K562 (cell line): ENCODE measurements around the gene ZNF268.

Experiments
- ARHGAP35 ChIP-seq: fragments of 450-650 bp; IDR thresholded peaks from 2 replicates; pipeline ENCODE4 v1.6.1; 2018; ENCODE audit not compliant: partially characterized antibody
- GATAD2A ChIP-seq: fragments of 450-650 bp; IDR thresholded peaks from 2 replicates; pipeline ENCODE4 v1.6.1; 2017
- MAFF ChIP-seq: IDR thresholded peaks from 2 replicates; pipeline ENCODE4 v1.6.1; 2012; ENCODE audit warnings: low read length, improper control_type of control experiment
- POLR2AphosphoS5 ChIP-seq: IDR thresholded peaks from 2 replicates; pipeline ENCODE4 v1.6.1; 2011; ENCODE audit warnings: mild to moderate bottlenecking, low read depth, low read length, moderate library complexity; ENCODE audit not compliant: control insufficient read depth, insufficient read depth
- RBBP5 ChIP-seq: fragments of 200-600 bp; sonication (generic); IDR thresholded peaks from 2 replicates; pipeline ENCODE4 v1.6.1; 2012; ENCODE audit warnings: borderline replicate concordance, mild to moderate bottlenecking, low read length, control low read depth, inconsistent platforms; ENCODE audit not compliant: insufficient read depth, poor library complexity, severe bottlenecking
- SAP30 ChIP-seq: fragments of 200-600 bp; sonication (generic); IDR thresholded peaks from 2 replicates; pipeline ENCODE4 v1.6.1; 2012; ENCODE audit warnings: borderline replicate concordance, low read depth, mild to moderate bottlenecking, moderate library complexity, low read length, control low read depth, inconsistent platforms; ENCODE audit not compliant: insufficient read depth, poor library complexity, severe bottlenecking
- SRSF9 ChIP-seq: fragments of 200-400 bp; formaldehyde crosslinking; IDR thresholded peaks from 2 replicates; pipeline ENCODE4 v1.6.1; 2017; ENCODE audit warnings: low read depth, low read length, borderline replicate concordance
- TAF1 ChIP-seq: IDR thresholded peaks from 2 replicates; pipeline ENCODE4 v1.6.1; 2011; ENCODE audit warnings: mild to moderate bottlenecking, low read length, moderate library complexity; ENCODE audit not compliant: insufficient read depth, control insufficient read depth, severe bottlenecking; ENCODE audit errors: extremely low read depth
- XRCC4 ChIP-seq: IDR thresholded peaks from one replicate; pipeline ENCODE4 v1.6.1; 2011; ENCODE audit not compliant: insufficient read depth, insufficient read length; ENCODE audit errors: extremely low read depth
- YY1 ChIP-seq, 3 experiments: IDR thresholded peaks; 2 replicates each; pipeline ENCODE4 v1.6.1; 2011; ENCODE audit warnings: low read length in 2 of 3, mild to moderate bottlenecking in 2 of 3, moderate library complexity in 2 of 3, borderline replicate concordance in 1 of 3, control low read depth in 1 of 3, low read depth in 1 of 3; ENCODE audit not compliant: insufficient read depth in 3 of 3, insufficient replicate concordance in 2 of 3, control insufficient read depth in 1 of 3, insufficient read length in 1 of 3; ENCODE audit errors: extremely low read depth in 1 of 3
- ZNF146 ChIP-seq: IDR thresholded peaks from one replicate; pipeline ENCODE4 v1.6.1; 2018; ENCODE audit warnings: missing compliant biosample characterization; ENCODE audit not compliant: unreplicated experiment
- TF ChIP-seq, protein P1 (sequence below): sonication (generic); formaldehyde crosslinking; IDR thresholded peaks from 2 replicates; pipeline ENCODE4 v1.8.0; 2022; ENCODE audit warnings: mild to moderate bottlenecking, missing genetic modification reagents, borderline replicate concordance
- TF ChIP-seq, protein P2 (sequence below), 3 experiments: IDR thresholded peaks in 2 of 3; conservative IDR thresholded peaks in 1 of 3; 2 replicates each; pipeline ENCODE4 v1.5.1; 2011 to 2012; ENCODE audit warnings: low read length in 3 of 3, mild to moderate bottlenecking in 3 of 3, control low read depth in 2 of 3, improper control_type of control experiment in 1 of 3, inconsistent platforms in 1 of 3, low read depth in 1 of 3, mixed read lengths in 1 of 3, moderate library complexity in 1 of 3; ENCODE audit not compliant: insufficient read depth in 2 of 3
- TF ChIP-seq, protein P3 (sequence below): fragments of 150-350 bp; conservative IDR thresholded peaks from 2 replicates; pipeline ENCODE4 v1.6.1; 2014; ENCODE audit warnings: low read length

DNA sequence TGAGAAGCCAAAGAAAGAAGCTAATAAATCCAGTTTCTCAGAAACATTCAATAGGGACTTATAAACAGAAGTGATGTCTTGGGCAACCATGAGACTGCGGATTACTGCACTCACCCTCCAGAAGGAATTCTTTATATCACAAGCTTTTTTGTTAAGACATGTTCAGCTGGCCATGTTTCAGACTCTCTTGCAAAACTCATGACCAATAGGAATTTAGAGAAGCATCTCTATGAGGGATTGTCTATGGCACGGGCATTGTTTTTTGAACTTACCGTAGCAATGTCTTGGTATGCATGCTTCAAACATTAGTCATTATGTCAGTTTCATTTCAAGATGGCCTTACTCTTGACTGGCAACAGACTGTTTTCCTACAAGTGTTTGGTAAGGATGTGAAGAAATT, 15.5 kb upstream of the ZNF268 start:
- TF ChIP-seq RBBP5 (no peak), XRCC4 (no peak), YY1 (IDR thresholded peaks at IDR 0.05; ENCODE audit: borderline replicate concordance in 1 of 3, control insufficient read depth in 1 of 3, extremely low read depth in 1 of 3, insufficient read depth in 3 of 3, insufficient read length in 1 of 3, insufficient replicate concordance in 2 of 3, low read depth in 1 of 3, low read length in 2 of 3) (no peak), POLR2AphosphoS5 (no peak), SRSF9 (no peak), ZNF146 (no peak), TAF1 (no peak), MAFF (no peak), GATAD2A (no peak), SAP30 (no peak), ARHGAP35 (no peak)
- TF ChIP-seq, protein P1, sequence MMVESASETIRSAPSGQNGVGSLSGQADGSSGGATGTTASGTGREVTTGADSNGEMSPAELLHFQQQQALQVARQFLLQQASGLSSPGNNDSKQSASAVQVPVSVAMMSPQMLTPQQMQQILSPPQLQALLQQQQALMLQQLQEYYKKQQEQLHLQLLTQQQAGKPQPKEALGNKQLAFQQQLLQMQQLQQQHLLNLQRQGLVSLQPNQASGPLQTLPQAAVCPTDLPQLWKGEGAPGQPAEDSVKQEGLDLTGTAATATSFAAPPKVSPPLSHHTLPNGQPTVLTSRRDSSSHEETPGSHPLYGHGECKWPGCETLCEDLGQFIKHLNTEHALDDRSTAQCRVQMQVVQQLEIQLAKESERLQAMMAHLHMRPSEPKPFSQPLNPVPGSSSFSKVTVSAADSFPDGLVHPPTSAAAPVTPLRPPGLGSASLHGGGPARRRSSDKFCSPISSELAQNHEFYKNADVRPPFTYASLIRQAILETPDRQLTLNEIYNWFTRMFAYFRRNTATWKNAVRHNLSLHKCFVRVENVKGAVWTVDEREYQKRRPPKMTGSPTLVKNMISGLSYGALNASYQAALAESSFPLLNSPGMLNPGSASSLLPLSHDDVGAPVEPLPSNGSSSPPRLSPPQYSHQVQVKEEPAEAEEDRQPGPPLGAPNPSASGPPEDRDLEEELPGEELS (CRISPR knock-in tag): no peak
- TF ChIP-seq, protein P2, sequence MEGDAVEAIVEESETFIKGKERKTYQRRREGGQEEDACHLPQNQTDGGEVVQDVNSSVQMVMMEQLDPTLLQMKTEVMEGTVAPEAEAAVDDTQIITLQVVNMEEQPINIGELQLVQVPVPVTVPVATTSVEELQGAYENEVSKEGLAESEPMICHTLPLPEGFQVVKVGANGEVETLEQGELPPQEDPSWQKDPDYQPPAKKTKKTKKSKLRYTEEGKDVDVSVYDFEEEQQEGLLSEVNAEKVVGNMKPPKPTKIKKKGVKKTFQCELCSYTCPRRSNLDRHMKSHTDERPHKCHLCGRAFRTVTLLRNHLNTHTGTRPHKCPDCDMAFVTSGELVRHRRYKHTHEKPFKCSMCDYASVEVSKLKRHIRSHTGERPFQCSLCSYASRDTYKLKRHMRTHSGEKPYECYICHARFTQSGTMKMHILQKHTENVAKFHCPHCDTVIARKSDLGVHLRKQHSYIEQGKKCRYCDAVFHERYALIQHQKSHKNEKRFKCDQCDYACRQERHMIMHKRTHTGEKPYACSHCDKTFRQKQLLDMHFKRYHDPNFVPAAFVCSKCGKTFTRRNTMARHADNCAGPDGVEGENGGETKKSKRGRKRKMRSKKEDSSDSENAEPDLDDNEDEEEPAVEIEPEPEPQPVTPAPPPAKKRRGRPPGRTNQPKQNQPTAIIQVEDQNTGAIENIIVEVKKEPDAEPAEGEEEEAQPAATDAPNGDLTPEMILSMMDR (IDR thresholded peaks at IDR 0.05 in 2 of 3, conservative IDR thresholded peaks at IDR 0.05 in 1 of 3; ENCODE audit: insufficient read depth in 2 of 3, low read depth in 1 of 3, low read length in 3 of 3): no peak
- TF ChIP-seq, protein P3, sequence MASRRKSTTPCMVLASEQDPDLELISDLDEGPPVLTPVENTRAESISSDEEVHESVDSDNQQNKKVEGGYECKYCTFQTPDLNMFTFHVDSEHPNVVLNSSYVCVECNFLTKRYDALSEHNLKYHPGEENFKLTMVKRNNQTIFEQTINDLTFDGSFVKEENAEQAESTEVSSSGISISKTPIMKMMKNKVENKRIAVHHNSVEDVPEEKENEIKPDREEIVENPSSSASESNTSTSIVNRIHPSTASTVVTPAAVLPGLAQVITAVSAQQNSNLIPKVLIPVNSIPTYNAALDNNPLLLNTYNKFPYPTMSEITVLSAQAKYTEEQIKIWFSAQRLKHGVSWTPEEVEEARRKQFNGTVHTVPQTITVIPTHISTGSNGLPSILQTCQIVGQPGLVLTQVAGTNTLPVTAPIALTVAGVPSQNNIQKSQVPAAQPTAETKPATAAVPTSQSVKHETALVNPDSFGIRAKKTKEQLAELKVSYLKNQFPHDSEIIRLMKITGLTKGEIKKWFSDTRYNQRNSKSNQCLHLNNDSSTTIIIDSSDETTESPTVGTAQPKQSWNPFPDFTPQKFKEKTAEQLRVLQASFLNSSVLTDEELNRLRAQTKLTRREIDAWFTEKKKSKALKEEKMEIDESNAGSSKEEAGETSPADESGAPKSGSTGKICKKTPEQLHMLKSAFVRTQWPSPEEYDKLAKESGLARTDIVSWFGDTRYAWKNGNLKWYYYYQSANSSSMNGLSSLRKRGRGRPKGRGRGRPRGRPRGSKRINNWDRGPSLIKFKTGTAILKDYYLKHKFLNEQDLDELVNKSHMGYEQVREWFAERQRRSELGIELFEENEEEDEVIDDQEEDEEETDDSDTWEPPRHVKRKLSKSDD: no peak
